ENCODE results near the gene NLE1. TPM values are rescaled to one million over a fixed set of nuclear protein-coding genes. Genes with fewer than 3 reads are reported as not detected.

Gene NLE1
- total and polyA plus RNA-seq, 4 donors: 2.1 to 7.7 (median 5.8) TPM

DNA sequence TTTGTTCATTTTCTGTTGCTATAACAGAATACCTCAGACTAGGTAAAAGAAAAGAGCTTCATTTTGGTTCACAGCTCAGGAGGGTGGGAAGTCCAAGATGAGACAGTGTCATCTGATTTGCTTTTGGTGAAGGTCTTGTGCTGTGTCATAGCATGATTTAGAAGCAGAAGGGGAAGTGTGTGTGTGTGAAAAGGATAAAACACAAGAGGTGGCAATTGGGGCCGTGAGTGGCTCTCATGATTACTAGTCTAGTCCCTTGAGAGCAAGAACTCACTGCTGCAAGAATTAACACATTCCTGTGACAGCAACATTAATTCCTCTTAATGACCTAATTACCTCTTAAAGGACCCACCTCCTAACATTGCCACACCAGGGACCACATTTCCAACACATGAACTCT lies 43.7 kb upstream of the NLE1 start:
- TF ChIP-seq NR2F2 (IDR thresholded peaks at IDR 0.05) (no peak), SP1 (IDR thresholded peaks at IDR 0.05) (no peak), FOXA1 (IDR thresholded peaks at IDR 0.05) (no peak), FOXA2 (IDR thresholded peaks at IDR 0.05) (no peak), TAF1 (conservative IDR thresholded peaks at IDR 0.05) (no peak), HNF4G (IDR thresholded peaks at IDR 0.05) (no peak), EGR1 (IDR thresholded peaks at IDR 0.05; ENCODE audit: low read depth in 2 of 2) (no peak), RAD21 (IDR thresholded peaks at IDR 0.05) (no peak), JUND (IDR thresholded peaks at IDR 0.05) (no peak), RXRA (IDR thresholded peaks at IDR 0.05) (no peak), GABPA (IDR thresholded peaks at IDR 0.05 in 1 of 2, conservative IDR thresholded peaks at IDR 0.05 in 1 of 2) (no peak), YY1 (IDR thresholded peaks at IDR 0.05) (no peak), HNF4A (conservative IDR thresholded peaks at IDR 0.05) (no peak)
- TF ChIP-seq, protein P1, sequence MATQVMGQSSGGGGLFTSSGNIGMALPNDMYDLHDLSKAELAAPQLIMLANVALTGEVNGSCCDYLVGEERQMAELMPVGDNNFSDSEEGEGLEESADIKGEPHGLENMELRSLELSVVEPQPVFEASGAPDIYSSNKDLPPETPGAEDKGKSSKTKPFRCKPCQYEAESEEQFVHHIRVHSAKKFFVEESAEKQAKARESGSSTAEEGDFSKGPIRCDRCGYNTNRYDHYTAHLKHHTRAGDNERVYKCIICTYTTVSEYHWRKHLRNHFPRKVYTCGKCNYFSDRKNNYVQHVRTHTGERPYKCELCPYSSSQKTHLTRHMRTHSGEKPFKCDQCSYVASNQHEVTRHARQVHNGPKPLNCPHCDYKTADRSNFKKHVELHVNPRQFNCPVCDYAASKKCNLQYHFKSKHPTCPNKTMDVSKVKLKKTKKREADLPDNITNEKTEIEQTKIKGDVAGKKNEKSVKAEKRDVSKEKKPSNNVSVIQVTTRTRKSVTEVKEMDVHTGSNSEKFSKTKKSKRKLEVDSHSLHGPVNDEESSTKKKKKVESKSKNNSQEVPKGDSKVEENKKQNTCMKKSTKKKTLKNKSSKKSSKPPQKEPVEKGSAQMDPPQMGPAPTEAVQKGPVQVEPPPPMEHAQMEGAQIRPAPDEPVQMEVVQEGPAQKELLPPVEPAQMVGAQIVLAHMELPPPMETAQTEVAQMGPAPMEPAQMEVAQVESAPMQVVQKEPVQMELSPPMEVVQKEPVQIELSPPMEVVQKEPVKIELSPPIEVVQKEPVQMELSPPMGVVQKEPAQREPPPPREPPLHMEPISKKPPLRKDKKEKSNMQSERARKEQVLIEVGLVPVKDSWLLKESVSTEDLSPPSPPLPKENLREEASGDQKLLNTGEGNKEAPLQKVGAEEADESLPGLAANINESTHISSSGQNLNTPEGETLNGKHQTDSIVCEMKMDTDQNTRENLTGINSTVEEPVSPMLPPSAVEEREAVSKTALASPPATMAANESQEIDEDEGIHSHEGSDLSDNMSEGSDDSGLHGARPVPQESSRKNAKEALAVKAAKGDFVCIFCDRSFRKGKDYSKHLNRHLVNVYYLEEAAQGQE (IDR thresholded peaks at IDR 0.05): no peak
- TF ChIP-seq, protein P2, sequence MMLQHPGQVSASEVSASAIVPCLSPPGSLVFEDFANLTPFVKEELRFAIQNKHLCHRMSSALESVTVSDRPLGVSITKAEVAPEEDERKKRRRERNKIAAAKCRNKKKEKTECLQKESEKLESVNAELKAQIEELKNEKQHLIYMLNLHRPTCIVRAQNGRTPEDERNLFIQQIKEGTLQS (IDR thresholded peaks at IDR 0.05): no peak
- TF ChIP-seq, protein P3, sequence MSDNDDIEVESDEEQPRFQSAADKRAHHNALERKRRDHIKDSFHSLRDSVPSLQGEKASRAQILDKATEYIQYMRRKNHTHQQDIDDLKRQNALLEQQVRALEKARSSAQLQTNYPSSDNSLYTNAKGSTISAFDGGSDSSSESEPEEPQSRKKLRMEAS (IDR thresholded peaks at IDR 0.05): no peak
- TF ChIP-seq, protein P4, sequence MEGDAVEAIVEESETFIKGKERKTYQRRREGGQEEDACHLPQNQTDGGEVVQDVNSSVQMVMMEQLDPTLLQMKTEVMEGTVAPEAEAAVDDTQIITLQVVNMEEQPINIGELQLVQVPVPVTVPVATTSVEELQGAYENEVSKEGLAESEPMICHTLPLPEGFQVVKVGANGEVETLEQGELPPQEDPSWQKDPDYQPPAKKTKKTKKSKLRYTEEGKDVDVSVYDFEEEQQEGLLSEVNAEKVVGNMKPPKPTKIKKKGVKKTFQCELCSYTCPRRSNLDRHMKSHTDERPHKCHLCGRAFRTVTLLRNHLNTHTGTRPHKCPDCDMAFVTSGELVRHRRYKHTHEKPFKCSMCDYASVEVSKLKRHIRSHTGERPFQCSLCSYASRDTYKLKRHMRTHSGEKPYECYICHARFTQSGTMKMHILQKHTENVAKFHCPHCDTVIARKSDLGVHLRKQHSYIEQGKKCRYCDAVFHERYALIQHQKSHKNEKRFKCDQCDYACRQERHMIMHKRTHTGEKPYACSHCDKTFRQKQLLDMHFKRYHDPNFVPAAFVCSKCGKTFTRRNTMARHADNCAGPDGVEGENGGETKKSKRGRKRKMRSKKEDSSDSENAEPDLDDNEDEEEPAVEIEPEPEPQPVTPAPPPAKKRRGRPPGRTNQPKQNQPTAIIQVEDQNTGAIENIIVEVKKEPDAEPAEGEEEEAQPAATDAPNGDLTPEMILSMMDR (IDR thresholded peaks at IDR 0.05; ENCODE audit: low read depth, low read length, missing input control): no peak
- TF ChIP-seq, protein P5, sequence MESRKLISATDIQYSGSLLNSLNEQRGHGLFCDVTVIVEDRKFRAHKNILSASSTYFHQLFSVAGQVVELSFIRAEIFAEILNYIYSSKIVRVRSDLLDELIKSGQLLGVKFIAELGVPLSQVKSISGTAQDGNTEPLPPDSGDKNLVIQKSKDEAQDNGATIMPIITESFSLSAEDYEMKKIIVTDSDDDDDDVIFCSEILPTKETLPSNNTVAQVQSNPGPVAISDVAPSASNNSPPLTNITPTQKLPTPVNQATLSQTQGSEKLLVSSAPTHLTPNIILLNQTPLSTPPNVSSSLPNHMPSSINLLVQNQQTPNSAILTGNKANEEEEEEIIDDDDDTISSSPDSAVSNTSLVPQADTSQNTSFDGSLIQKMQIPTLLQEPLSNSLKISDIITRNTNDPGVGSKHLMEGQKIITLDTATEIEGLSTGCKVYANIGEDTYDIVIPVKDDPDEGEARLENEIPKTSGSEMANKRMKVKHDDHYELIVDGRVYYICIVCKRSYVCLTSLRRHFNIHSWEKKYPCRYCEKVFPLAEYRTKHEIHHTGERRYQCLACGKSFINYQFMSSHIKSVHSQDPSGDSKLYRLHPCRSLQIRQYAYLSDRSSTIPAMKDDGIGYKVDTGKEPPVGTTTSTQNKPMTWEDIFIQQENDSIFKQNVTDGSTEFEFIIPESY (IDR thresholded peaks at IDR 0.05): no peak
- Histone ChIP-seq H3K27ac (ENCODE audit: low read depth in 1 of 2, low read length in 2 of 2) (no peak overlapping the region), H3K9ac (ENCODE audit: low read depth in 1 of 2, low read length in 2 of 2) (no peak overlapping the region), H3K27me3 (ENCODE audit: control insufficient read depth in 4 of 4, insufficient read depth in 4 of 4, low read length in 3 of 4) (peaks cover 0 to 3% (median 0%) of the 10 kb centered on the region in 4 donors), H3K9me3 (ENCODE audit: control insufficient read depth in 4 of 4, low read length in 3 of 4) (no peaks in the 10 kb centered on the region), H3K4me3 (ENCODE audit: low read depth in 1 of 3, low read length in 3 of 3) (no peak overlapping the region), H3K36me3 (ENCODE audit: control insufficient read depth in 4 of 4, insufficient read depth in 3 of 4, low read depth in 1 of 4, low read length in 3 of 4) (no peaks in the 10 kb centered on the region), H3K4me1 (ENCODE audit: control insufficient read depth in 4 of 4, insufficient read depth in 4 of 4, low read length in 3 of 4) (no peaks in the 10 kb centered on the region)
- 53% methylated on average over 1 of the region's 1 CpG for WGBS
- DNase-seq (ENCODE audit: low spot score): no peak

Data from liver (tissue), 9 donors.